ENCODE data around the gene POU3F3. TPM values are rescaled to one million over a fixed set of nuclear protein-coding genes. Genes with fewer than 3 reads are reported as not detected.

Gene POU3F3
- total and polyA plus RNA-seq, 2 of the 8 experiments (the other 6 are each of a cell fraction or from before 2014, with no cell fraction given), result 0.09 TPM; not detected in 1

DNA sequence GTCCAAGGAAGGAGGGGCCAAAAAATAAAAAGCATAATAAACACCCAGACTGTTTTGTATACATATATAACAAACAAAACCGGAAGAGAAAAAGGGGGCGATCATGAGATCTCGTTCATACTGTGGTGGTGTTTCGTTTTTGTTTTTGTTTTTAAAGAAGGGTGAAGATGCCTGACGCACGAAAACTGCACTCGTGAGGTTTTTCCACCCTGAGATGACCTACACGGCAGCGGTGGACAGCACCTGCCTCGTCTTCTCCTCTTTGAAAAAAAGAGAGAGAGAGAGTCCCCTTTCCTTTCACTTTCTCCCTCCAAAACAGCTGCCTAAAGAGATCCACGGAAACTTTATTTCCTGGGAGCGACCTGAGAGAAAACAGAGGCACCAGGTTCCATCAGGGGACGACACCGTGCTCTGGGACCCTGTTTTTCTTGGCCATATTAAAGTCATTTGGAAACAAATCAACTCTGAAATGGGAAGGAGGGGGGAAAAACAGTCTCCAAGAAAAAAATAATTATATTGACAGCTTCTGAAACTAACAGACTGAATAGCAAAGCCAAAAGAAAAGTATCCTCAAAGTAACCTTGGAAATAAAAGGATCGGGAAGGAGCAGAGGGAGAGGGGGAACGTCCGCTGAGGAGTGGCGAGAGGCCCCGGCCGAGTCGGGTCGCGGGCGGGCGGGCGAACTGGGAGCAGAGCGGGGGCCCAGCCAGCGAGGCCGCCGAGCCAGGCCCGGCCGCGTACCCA is 3.5 kb downstream of the POU3F3 start:
- POLR2A ChIA-PET (ENCODE audit: partially characterized antibody), result no interaction called here
- H3K9ac ChIP-seq (replicated peaks in 1 of 4; ENCODE audit: extremely low read depth in 1 of 4, low read depth in 3 of 4, low read length in 3 of 4), result no peak overlapping the region
- no peak overlapping the region for H4K91ac ChIP-seq (replicated peaks; ENCODE audit: insufficient read length, low read length)
- no peak for TF ChIP-seq JUN (IDR thresholded peaks at IDR 0.05; ENCODE audit: low read depth, low read length)
- no peak for TF ChIP-seq ASH2L (IDR thresholded peaks at IDR 0.05; ENCODE audit: low read length)
- TF ChIP-seq BACH1 (IDR thresholded peaks at IDR 0.05; ENCODE audit: low read length), result no peak
- peak; percentile 100 for TF ChIP-seq RNF2 (IDR thresholded peaks at IDR 0.05; ENCODE audit: borderline replicate concordance, low read depth, low read length, missing control alignments, poor library complexity, severe bottlenecking)
- TF ChIP-seq EGR1 (IDR thresholded peaks at IDR 0.05; ENCODE audit: borderline replicate concordance, low read depth, low read length), result peak; percentile 58; the same call in 1 of the 2 replicates
- peak; percentile 95; the same call in 1 of the 2 replicates for TF ChIP-seq CBX8 (IDR thresholded peaks at IDR 0.05; ENCODE audit: borderline replicate concordance, low read depth, low read length)
- TF ChIP-seq EZH2 (IDR thresholded peaks at IDR 0.05; ENCODE audit: low read depth, low read length, severe bottlenecking), result peak; percentile 19
- no peak for TF ChIP-seq SIRT6 (IDR thresholded peaks at IDR 0.05; ENCODE audit: low read length)
- peak; percentile 60 for TF ChIP-seq SUZ12 (IDR thresholded peaks at IDR 0.05; ENCODE audit: low read length)
- peak; percentile 45; the same call in 1 of the 2 replicates for TF ChIP-seq TCF12 (IDR thresholded peaks at IDR 0.05; ENCODE audit: low read depth, low read length)
- H3K4me2 ChIP-seq (ENCODE audit: insufficient read depth in 1 of 2, low read depth in 2 of 2, low read length in 2 of 2), result peak overlapping the region; percentile 39 to 62; a peak in 3 of 4 replicates
- 2% methylated on average over 32 of the region's 33 CpGs; no CpG with 5 or more reads in 1 of the 2 experiments for WGBS, 2 experiments (ENCODE audit: extremely low coverage in 1 of 2, insufficient coverage in 1 of 2, insufficient read length in 1 of 2, insufficient replicate concordance in 2 of 2, low coverage in 1 of 2, low lambda C conversion rate in 2 of 2, missing lambda C conversion rate in 1 of 2)
- peaks cover 0 to 4% (median 0%) of the 10 kb centered on the region in 4 experiments; a peak in 1 of 8 replicates for H3K36me3 ChIP-seq (ENCODE audit: control insufficient read depth in 2 of 4, insufficient read depth in 4 of 4, low read length in 3 of 4)
- H4K20me1 ChIP-seq (replicated peaks in 1 of 2; ENCODE audit: control insufficient read depth in 1 of 2, insufficient read depth in 2 of 2, low read length in 2 of 2), result peaks cover 9 to 13% of the 10 kb centered on the region in 2 experiments
- H4K5ac ChIP-seq (ENCODE audit: insufficient read length, low read depth, low read length), result no peak overlapping the region
- H3K23me2 ChIP-seq (ENCODE audit: low read depth, low read length), result peaks cover 13% of the 10 kb centered on the region
- no peak overlapping the region for H2BK20ac ChIP-seq (ENCODE audit: low read length)
- H2AK5ac ChIP-seq (ENCODE audit: low read depth, low read length), result no peak overlapping the region
- H3K18ac ChIP-seq (ENCODE audit: extremely low read depth, low read length), result no peak overlapping the region; the same call in 1 of the 2 replicates
- DNase-seq (ENCODE audit: low read depth in 1 of 2, low spot score in 2 of 2) (peak in 1 of 2 experiments; percentile 68), FAIRE-seq (no peak)
- no peak overlapping the region for H2BK12ac ChIP-seq (ENCODE audit: low read depth, low read length)
- H3K56ac ChIP-seq (replicated peaks; ENCODE audit: insufficient read length, low read depth, low read length), result no peak overlapping the region
- H2AFZ ChIP-seq (ENCODE audit: low read length), result no peak overlapping the region
- H3K4me3 ChIP-seq (ENCODE audit: extremely low read depth in 1 of 4, insufficient read depth in 2 of 4, low read depth in 3 of 4, low read length in 4 of 4), result peak overlapping the region in 2 of 4 experiments; percentile 1 to 46; a peak in 2 of 8 replicates
- H2BK120ac ChIP-seq (replicated peaks; ENCODE audit: low read depth, low read length), result no peak overlapping the region
- no peak overlapping the region for H3K14ac ChIP-seq (ENCODE audit: insufficient read length)
- no peak overlapping the region for H4K8ac ChIP-seq (ENCODE audit: extremely low read depth, insufficient read depth, low read length)
- H3K27ac ChIP-seq (ENCODE audit: low read depth, low read length), result no peak overlapping the region
- H3K27me3 ChIP-seq (replicated peaks in 1 of 4; ENCODE audit: control insufficient read depth in 3 of 4, extremely low read depth in 1 of 4, insufficient read depth in 3 of 4, low read length in 3 of 4), result peaks cover 58 to 85% (median 68%) of the 10 kb centered on the region in 4 experiments
- no peaks in the 10 kb centered on the region for H3K79me1 ChIP-seq (ENCODE audit: low read depth, low read length)
- H3K4ac ChIP-seq (replicated peaks; ENCODE audit: insufficient read length, low read depth, low read length), result no peak overlapping the region
- no peak overlapping the region for H2BK5ac ChIP-seq (ENCODE audit: low read depth, low read length)
- 0 out of 2 replicates have a peak overlapping the region, but pooled peaks have one; percentile 81 for H2BK15ac ChIP-seq (ENCODE audit: low read length)
- no peaks in the 10 kb centered on the region for H3K9me3 ChIP-seq (ENCODE audit: insufficient read depth in 2 of 2, low read depth in 1 of 2, low read length in 1 of 2)
- H3K23ac ChIP-seq (ENCODE audit: insufficient read length), result no peak overlapping the region
- H3K79me2 ChIP-seq (ENCODE audit: control insufficient read depth in 1 of 2, insufficient read depth in 2 of 2, low read length in 2 of 2), result no peaks in the 10 kb centered on the region
- peaks cover 7 to 23% (median 10%) of the 10 kb centered on the region in 4 experiments; a peak in 6 of 7 replicates for H3K4me1 ChIP-seq (replicated peaks in 1 of 4; ENCODE audit: control insufficient read depth in 3 of 4, insufficient read depth in 4 of 4, low read length in 3 of 4)
- CTCF ChIA-PET (ENCODE audit: partially characterized antibody), result interaction anchor here (0.6 to 1.9 kb wide), 4 partner anchors 10 to 337 kb away, joined by 3 to 6 read pairs (median 4); no protein-coding TSS in a partner anchor
